HG03159 (cell line): ENCODE measurements around the gene ACSBG1.

ENCODE experiments used
- ATAC-seq: cut with Tn5 transposase; IDR thresholded peaks from one replicate; pipeline ENCODE4 v1.9.1; 2021; ENCODE audit warnings: mild to moderate bottlenecking, moderate library complexity; ENCODE audit not compliant: unreplicated experiment

Gene ACSBG1, protein sequence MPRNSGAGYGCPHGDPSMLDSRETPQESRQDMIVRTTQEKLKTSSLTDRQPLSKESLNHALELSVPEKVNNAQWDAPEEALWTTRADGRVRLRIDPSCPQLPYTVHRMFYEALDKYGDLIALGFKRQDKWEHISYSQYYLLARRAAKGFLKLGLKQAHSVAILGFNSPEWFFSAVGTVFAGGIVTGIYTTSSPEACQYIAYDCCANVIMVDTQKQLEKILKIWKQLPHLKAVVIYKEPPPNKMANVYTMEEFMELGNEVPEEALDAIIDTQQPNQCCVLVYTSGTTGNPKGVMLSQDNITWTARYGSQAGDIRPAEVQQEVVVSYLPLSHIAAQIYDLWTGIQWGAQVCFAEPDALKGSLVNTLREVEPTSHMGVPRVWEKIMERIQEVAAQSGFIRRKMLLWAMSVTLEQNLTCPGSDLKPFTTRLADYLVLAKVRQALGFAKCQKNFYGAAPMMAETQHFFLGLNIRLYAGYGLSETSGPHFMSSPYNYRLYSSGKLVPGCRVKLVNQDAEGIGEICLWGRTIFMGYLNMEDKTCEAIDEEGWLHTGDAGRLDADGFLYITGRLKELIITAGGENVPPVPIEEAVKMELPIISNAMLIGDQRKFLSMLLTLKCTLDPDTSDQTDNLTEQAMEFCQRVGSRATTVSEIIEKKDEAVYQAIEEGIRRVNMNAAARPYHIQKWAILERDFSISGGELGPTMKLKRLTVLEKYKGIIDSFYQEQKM

DNA sequence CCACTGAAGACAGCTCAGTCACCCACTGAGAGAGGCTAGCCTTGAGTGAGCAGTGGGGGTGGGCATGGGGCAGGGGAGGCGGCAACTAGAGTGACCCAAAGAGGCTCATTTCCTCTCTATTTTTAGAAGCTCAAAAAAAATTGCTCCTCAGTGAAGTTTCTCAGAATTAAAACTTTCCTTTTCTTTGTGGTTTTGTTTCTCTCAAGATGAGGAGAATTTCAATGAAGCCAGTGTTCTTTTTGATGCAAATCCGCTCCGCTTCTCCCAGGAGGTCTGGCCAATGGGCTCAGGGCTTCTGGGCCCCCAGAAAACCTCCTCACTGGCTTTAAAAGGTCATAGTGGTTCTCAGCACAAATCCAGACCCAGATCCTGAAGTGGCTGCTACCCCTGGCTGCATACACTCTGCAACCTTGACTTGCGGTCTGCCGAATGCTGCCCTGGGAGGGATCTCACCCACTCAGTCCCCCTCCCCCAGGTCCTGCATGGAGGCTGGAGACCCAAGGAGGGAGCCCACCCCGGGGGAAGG, at the start of gene ACSBG1:
TSS of gene ACSBG1 (minus strand) at position 51 of the 526 bp plus-strand sequence. CDS start 64 bp downstream, outside the sequence.
- ATAC-seq = no peak

GRCh38 chr15:78282324-78282723, 48.0 kb upstream of the ACSBG1 start:
- ATAC-seq = no peak

GRCh38 chr15:78280319-78281072, 46.1 kb upstream of the ACSBG1 start:
- no peak for ATAC-seq

DNA sequence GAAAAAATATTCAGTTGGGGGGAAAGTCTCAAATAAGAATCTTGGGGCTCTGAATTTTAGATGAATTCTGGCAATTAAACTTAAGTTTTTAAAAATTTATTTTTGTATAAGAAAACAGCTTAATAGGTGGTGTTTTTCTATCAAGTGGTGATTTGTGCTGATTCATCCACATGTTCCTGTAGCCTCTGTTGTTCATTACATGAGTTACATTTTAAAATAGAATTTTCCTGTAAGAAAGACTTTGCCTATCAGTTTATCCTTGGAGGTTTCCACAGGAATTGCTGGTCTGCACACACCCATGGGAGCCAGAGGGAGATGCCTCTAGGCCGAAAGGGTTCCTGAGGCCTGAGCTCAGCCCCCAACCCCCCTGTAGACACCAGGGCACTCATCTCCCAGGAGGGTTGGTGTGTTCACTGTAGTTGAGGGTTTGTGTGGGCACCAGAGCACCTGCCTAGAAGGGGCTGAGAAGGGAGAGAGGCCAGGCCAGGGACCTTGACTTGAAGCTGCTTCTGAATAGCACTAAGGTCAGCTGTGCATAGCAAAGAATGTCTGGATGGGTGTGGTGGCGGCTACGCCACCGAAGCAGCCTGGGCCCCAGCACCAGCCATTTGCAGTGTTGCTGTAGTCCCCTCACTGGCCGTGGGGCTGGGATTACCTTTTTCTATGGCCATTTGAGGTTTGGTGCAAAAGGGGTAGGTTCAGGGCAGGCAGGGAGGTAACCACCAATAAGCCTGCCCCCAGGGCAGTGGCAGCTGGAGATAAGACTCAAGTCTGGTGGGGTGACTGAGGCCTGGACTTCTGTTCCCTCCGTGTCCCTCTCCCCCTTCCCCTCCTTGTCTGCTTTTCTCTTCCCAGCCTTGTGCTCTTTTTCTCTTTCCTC, 41.9 kb upstream of the ACSBG1 start:
- no peak for ATAC-seq

DNA sequence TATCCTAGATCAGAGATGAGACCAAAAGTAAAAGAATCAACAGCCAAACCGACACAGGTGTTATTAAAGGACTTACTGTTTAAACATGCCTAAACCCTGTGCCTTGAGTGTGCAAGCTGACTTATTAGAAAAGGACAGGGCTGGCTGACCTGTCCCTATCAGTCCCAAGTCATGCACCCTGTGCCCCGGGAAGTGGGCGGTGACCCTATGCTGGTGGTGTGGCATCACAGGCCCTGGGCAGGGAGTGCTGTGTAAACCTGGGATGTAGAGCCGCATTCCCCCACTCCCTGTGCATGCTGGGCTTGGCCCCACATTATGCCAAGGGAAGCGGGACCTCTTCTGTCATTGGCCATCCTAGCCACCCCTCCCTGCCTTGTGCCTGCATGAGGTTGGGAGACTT, 40.6 kb upstream of the ACSBG1 start:
- ATAC-seq = no peak

DNA sequence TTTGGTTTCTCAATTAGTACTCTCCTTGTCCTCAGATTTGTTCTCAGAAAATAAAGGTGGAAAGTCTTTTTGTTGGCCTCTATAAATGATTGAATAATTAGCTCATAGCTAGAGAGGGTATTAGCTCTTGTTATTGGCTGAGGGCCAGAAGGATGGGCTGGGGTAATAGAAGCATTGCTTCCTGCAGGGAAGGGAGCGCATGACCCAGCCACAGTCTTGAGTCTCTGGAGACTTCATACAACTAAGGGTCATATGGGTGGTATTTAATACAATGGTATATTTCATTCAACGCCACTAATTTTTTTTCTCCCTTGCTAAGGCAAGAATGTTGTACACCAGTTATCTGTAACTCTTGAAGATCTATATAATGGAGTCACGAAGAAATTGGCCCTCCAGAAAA, 38.4 kb upstream of the ACSBG1 start:
- no peak for ATAC-seq

DNA sequence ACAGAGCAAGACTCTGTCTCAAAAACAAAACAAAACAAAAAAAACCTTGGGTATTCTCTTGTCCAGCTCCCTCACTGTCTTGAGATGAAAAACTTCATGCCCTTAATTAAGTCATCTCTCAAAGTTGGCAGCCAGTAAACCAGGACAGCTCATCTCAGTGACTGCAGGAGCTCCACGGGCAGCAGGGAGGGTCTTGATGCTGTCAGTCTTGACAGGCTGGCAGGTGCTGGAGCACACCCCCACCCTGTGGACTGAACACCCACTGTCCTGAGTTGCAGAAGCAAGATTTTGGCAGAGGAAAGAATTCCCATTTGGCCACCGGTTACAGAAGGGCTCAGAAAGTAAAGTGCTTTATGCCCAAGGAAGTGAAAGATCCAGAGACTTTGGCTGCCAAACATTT, 38.0 kb upstream of the ACSBG1 start:
- ATAC-seq = no peak

DNA sequence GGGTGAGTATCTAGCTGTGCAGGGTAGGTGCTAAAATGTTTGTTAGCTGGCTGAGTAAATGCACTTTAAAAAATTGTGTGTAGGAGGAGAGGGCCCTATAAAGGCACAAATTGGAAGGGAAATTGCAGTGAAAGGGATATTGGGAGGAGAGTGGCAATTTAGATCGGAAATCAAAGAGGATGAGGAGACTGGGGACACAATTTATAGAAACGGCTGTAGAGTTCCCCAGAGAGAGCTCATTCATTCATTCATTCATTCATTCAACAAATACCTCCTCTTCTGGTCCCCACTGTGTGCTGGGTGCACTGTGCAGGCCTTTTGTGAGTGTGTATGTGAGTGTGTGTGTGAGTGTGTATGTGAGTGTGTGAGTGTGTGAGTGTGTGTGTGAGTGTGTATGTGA, 32.4 kb upstream of the ACSBG1 start:
- no peak for ATAC-seq

- ATAC-seq = no peak
Measured at GRCh38 chr15:78266229-78266628, 31.9 kb upstream of the ACSBG1 start.

DNA sequence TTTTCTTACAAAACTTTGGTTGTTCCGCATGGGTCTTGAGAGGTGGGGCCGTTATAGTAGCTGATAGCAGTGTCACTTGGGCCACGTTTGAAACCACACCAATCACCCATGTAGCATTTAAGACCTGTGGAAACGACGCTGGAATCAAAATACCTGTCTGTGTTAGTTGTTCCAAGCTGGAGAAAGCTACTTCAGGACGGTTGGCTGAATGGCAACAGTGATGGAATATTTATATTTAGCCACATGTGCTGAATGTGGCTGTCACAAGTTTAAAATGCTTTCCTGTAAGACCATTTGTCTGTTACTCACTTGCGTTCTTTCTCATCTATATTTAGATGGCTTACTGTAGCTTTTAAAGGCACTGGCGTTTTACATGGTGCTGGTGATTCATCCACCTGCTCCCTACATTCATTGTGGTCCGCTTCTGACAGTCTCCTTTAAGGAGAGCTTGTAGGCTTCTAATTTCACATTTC, 31.4 kb upstream of the ACSBG1 start:
- ATAC-seq = no peak

DNA sequence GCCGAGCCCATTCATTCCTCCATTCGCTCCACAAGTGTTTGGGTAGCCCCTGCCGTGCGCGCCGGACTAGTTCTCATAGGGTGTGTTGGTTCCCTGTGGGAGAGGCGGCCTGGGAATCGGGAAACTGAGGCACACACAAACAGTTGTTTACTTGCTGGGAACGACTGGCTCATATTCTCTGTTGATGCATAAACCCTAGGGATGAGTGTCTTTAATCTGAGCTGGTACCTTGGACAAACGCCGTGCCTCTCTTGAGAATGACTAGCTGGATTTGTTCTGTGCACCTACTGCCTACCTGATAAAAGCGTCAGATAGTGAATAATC, 30.7 kb upstream of the ACSBG1 start:
- no peak for ATAC-seq

GRCh38 chr15:78264304-78265136, 30.2 kb upstream of the ACSBG1 start, which contains the start of gene DNAJA4:
DNAJA4 (plus strand) TSS chr15:78264562; CDS start chr15:78264764, 202 bp downstream.
- ATAC-seq = no peak

GRCh38 chr15:78263907-78264303, 29.5 kb upstream of the ACSBG1 start:
- ATAC-seq = no peak

DNA sequence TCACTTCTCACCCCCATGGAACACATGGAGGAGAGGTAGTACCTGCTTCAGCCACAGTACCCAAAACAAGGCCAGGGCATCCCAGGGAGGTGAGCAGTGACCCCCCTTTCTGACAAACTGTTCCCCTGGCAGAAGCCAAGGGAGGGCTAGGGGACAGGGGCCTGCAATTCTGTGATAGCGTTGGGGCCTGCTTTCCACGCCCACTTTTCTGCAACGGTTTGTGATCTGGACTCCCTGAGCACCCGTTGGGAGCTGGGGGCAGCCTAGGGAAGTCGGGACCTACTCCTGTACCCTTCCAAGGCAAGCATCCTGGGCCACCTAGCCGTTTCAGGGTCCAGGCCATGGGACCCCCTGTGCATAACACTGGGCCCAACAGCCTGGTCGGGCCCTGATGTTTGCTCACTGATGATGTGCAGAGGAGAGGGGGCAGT, 29.0 kb upstream of the ACSBG1 start:
- ATAC-seq = no peak

- ATAC-seq = no peak
Measured at GRCh38 chr15:78261062-78261461, 26.7 kb upstream of the ACSBG1 start.

DNA sequence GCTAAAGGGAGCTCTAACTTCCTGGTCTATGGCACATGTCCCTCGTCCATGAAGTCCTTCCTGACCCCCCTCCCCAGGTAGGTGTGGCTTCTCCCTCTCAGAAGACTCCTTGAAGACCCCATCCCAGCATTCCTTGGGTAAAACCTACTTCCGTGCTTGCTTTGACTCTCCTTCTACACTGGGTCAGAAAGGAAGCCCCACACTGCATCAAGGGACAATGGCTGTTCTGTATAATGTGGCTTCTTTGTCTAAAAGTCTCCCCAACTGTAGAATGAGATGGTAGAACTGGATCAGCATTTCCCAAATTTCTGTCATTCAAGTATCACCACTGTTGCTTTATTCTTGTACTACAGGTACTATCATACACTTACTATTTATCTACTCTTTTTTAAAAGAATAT, 26.1 kb upstream of the ACSBG1 start:
- no peak for ATAC-seq

DNA sequence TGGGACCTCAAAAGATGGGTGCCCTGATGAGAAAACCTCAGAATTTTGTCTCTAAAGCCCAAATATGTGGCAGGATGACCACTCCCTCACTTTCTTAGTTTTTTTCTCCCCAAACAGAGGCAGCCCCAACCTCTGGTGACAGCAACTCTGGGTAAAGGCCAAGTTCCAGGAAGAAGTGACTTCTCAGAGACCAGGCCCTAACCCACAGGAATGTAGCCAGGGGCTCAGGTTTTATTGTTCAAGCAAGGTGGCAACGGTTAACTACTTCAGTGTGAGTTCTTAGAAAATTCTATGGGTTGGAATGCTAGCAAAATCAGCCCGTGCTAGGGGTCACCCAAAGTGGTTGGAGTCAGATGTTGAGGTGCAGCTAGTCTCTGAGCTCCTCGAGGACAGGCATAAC, 24.9 kb upstream of the ACSBG1 start:
- ATAC-seq = no peak

GRCh38 chr15:78257681-78258080, 23.3 kb upstream of the ACSBG1 start:
- no peak for ATAC-seq

DNA sequence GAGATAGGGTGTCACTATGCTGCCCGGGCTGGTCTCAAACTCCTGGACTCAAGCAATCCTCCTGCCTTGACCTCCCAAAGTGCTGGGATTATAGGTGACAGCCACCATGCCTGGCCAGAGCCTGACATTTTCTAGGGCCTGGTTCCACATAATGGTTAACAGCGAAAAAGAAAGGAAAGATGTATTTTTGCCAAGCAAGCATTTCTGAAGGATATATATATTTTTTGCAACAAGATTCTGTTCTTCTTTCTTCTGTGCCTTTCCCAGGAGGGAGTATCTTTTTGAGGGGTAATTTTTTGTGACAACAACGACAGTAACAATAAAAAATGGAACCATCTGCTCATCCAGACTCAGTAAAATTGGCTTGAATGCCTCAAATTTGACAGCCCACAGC, 21.7 kb upstream of the ACSBG1 start:
- no peak for ATAC-seq
